ENCODE results near the gene HARBI1.

DNA sequence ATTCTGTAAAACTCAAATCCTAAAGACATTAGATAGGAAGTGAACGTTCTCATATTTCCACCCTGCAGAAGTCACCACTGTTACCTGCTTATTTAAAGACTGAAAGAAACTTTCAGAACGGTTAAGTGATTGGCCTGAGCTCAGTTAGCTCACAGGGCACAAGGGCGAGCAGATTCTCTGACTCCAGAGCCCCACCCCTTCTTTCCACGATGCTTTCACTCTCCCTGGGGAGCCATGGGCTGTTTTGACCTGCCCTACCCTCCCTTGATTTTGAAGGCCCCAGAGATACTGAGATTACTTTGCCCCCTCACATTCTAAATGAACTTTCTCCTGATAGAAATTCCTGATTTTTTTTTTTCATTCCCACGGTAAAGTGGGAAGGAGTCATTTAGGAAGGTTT lies 49.5 kb upstream of the HARBI1 start:
- TF ChIP-seq, protein P1, sequence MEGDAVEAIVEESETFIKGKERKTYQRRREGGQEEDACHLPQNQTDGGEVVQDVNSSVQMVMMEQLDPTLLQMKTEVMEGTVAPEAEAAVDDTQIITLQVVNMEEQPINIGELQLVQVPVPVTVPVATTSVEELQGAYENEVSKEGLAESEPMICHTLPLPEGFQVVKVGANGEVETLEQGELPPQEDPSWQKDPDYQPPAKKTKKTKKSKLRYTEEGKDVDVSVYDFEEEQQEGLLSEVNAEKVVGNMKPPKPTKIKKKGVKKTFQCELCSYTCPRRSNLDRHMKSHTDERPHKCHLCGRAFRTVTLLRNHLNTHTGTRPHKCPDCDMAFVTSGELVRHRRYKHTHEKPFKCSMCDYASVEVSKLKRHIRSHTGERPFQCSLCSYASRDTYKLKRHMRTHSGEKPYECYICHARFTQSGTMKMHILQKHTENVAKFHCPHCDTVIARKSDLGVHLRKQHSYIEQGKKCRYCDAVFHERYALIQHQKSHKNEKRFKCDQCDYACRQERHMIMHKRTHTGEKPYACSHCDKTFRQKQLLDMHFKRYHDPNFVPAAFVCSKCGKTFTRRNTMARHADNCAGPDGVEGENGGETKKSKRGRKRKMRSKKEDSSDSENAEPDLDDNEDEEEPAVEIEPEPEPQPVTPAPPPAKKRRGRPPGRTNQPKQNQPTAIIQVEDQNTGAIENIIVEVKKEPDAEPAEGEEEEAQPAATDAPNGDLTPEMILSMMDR (IDR thresholded peaks at IDR 0.05) = no peak
- no peak for TF ChIP-seq POLR2A (IDR thresholded peaks at IDR 0.05)

Measured in testis (tissue), 2 donors.